GM08714 (cell line): ENCODE measurements around the gene KNG1.

Experiments
- H3K4me3 ChIP-seq: fragments of 200-500 bp; sonication (Bioruptor generic); 2 replicates; pipeline ENCODE4 v1.5.1; 2014; ENCODE audit warnings: mild to moderate bottlenecking, low read length, inconsistent platforms
- ZNF274 ChIP-seq: IDR thresholded peaks from 2 replicates; pipeline ENCODE4 v1.6.1; 2012; ENCODE audit warnings: mild to moderate bottlenecking, low read depth, low read length

KNG1 gene

GRCh38 chr3:186742618-186743380, 25.6 kb downstream of the KNG1 start:
- no peak for TF ChIP-seq ZNF274
- no peak overlapping the region for H3K4me3 ChIP-seq

- TF ChIP-seq ZNF274: no peak
- no peak overlapping the region for H3K4me3 ChIP-seq
These were observed 26.5 kb downstream of the KNG1 start for GRCh38 chr3:186743666-186744065.

DNA sequence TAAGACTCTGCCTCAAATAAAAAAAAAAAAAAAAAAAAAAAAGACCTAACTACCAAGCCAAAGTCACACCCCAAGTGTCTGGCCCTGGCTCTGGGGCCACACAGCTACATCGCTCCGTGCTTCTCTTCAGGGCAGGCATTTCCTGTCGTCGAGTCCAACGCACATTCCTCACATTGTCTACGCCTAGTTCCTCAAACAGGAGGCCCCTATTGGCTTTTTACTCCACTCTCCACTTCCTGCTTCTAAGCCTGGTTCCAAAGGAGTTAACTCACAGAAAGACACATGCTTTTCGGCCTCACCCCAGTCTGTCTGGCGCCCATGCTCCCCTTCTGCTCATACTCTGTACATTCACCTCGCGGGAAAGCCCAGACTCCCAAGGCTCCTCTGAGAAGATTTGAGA, 28.8 kb downstream of the KNG1 start:
- H3K4me3 ChIP-seq: no peak overlapping the region
- TF ChIP-seq ZNF274: no peak

GRCh38 chr3:186750316-186750715, 33.2 kb downstream of the KNG1 start:
- TF ChIP-seq ZNF274: no peak
- H3K4me3 ChIP-seq: no peak overlapping the region

GRCh38 chr3:186751480-186751879, 34.3 kb downstream of the KNG1 start:
- H3K4me3 ChIP-seq: no peak overlapping the region
- TF ChIP-seq ZNF274: no peak

DNA sequence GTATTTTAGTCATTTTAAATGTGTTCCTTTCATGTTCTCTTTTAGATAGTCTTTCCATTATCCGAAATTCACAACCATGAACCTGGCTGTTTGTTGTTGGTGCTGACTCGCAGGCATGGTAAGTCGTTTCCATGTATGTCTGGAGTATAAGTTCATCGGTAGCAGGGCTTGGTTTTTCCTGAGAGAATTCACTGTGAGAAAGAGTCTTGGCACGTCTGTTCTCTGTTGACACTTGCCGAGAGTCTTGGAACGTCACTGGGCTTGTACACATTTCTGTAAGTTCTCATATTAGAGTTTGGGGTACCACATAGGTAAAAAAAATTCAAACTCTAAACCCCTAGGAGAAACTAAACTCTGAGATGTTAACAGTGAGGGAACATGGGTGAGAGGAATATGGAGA, 36.8 kb downstream of the KNG1 start:
- TF ChIP-seq ZNF274: no peak
- no peak overlapping the region for H3K4me3 ChIP-seq

DNA sequence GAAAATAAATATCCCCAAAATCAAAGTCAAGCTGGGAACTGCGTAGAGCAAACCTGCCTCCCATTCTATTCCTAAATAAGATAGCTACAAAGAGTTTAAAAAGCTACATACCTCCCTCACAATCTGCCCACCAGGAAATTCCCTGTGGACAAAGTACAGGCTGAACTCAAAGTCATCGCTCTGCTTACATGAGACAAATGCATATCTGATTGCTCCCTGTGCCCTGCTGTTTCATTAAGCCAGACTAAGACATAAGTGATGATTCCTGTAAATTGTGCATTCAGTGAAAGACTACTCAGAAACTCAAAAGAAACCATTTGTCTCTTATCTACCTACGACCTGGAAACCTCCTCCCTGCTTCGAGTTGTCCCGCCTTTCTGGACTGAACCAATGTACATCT, 37.7 kb downstream of the KNG1 start:
- no peak for TF ChIP-seq ZNF274
- no peak overlapping the region for H3K4me3 ChIP-seq

DNA sequence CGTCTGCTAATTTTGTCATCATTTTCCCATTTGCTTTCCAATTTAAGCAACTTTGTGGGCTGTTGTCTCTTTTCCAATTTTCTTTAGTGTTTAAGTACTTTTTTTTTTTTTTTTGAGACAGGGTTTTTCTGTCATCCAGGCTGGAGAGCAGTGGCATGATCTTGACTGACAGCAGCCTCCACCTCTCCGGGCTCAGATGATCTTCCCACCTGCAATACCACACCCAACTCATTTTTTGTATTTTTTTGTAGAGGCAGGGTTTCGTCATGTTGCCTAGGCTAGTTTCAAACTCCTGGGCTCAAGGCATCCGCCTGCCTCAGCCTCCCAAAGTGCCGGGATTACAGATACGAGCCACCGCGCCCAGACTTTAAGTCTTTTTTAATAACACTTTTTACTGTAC, 40.1 kb downstream of the KNG1 start:
- no peak overlapping the region for H3K4me3 ChIP-seq

DNA sequence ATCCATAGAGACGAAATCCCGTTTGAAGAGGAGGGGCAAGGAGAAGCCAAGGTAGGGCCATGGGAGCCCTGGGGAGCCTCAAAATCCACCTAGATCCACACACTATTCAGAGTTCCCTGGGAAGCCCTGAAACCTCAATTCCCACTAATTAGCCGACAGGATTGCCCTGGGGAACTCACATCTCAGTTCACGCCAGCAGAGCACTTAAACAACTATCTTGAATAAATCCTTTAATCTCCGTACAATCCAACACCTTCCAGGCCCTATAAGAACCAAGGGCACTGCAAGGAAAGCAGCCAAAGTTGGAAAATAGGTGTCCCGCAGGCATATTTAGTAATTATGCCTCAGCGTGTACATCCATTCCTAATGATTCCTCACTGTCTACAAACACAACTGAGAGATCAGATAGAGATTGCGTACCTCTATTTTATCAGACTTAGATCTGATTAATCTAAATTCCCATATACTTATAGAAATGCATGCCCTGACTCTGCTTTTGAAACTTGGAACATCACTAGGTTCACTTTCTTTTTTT, 40.6 kb downstream of the KNG1 start:
- no peak overlapping the region for H3K4me3 ChIP-seq

More for the DNA sequence above, 40.1 kb downstream of the KNG1 start:
- TF ChIP-seq ZNF274: no peak

GRCh38 chr3:186759231-186759930, 42.2 kb downstream of the KNG1 start:
- H3K4me3 ChIP-seq: no peak overlapping the region
- TF ChIP-seq ZNF274: no peak

More for the DNA sequence above, 40.6 kb downstream of the KNG1 start:
- TF ChIP-seq ZNF274: no peak

- no peak overlapping the region for H3K4me3 ChIP-seq
- no peak for TF ChIP-seq ZNF274
These were observed 43.1 kb downstream of the KNG1 start for GRCh38 chr3:186760141-186760833.

- H3K4me3 ChIP-seq: no peak overlapping the region
- no peak for TF ChIP-seq ZNF274
These were observed 43.8 kb downstream of the KNG1 start for GRCh38 chr3:186760897-186761447.

DNA sequence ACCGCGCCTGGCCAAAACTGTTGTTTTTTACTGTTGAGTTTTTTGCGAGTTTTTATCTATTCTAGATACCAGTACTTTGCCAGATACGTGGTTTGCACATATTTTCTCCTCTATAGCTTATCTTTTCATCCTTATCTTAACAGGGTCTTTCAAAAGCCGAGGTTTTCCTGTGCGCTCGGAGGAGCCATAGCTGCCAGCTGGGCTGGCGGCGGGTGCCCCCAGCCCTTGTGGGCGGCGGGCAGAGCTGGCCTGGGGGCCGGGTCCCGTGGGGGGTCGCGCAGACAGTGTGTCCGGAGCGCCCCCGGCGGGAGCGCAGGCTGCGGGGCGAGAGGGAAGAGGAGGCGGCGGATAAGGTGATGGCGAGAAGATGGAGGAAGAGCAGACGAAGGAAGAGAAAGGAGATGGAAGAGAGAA, 55.1 kb downstream of the KNG1 start:
- no peak for TF ChIP-seq ZNF274
- H3K4me3 ChIP-seq: peak overlapping the region; percentile 51; the same call in 1 of the 2 replicates
